Body of pancreas (tissue), 4 donors: ENCODE data around the gene SLC41A3. TPM values are rescaled to one million over a fixed set of nuclear protein-coding genes. Genes with fewer than 3 reads are reported as not detected.

ENCODE experiments used
- ATAC-seq: fragments of 150-250 bp; one replicate; pipeline ENCODE4 v1.9.1; 2016
- DNase-seq, 4 donors: peaks; one replicate each; pipeline ENCODE4 v3.0.0-alpha.2; 2019
- H3K27ac ChIP-seq, 4 donors: fragments of 200-600 bp; sonication (generic); 1 replicate in 3 of 4; 2 replicates in 1 of 4; pipeline versions ENCODE4 v1.5.1 to v1.6.1; 2016 to 2019; ENCODE audit warnings: mild to moderate bottlenecking in 1 of 4, mixed read lengths in 1 of 4, moderate library complexity in 1 of 4
- H3K27me3 ChIP-seq, 2 donors: fragments of 200-600 bp; sonication (generic); one replicate each; pipeline ENCODE4 v1.6.0; 2016; ENCODE audit warnings: mild to moderate bottlenecking in 1 of 2
- H3K36me3 ChIP-seq, 2 donors: fragments of 200-600 bp; sonication (generic); replicated peaks in 1 of 2; 2 replicates each; pipeline ENCODE4 v1.5.1; 2016; ENCODE audit warnings: low read depth in 2 of 2; ENCODE audit not compliant: insufficient read depth in 1 of 2
- H3K4me1 ChIP-seq: fragments of 200-600 bp; sonication (generic); one replicate; pipeline ENCODE4 v1.6.0; 2016
- H3K4me3 ChIP-seq, 2 donors: fragments of 200-600 bp; sonication (generic); 1 replicate in 1 of 2; 2 replicates in 1 of 2; pipeline ENCODE4 v1.5.1; 2016 to 2019
- H3K9me3 ChIP-seq, 3 donors: fragments of 200-600 bp; sonication (generic); 1 replicate in 2 of 3; 2 replicates in 1 of 3; pipeline ENCODE4 v1.5.1; 2016
- POLR2A ChIP-seq, 3 donors: fragments of 450-650 bp; IDR thresholded peaks; one replicate each; pipeline ENCODE4 v1.6.1; 2016; ENCODE audit warnings: antibody characterized with exemption in 3 of 3, mild to moderate bottlenecking in 2 of 3
- WGBS, 2 donors: methylation state at CpG; one replicate each; pipeline ENCODE4 v1.1.5; 2017; 5-methylcytosine and 5-hydroxymethylcytosine counted together
- intact Hi-C: fragments of 100-400 bp; cut with DNase I; formaldehyde crosslinking; loops from one replicate; pipeline ENCODE4 v1.15.1; 2023
- total RNA-seq, 2 donors: library from RNA; depleted of rRNA; stranded (reverse); fragments of >200 nt; gene quantifications; one replicate each; pipeline ENCODE4 v1.1.0, GENCODE V29; 2016
- TF ChIP-seq, protein P1 (sequence below), 7 experiments: fragments of 450-650 bp in 4 of 7; fragments of 200-600 bp in 3 of 7; sonication (generic) in 3 of 7; IDR thresholded peaks; one replicate each; pipeline ENCODE4 v1.5.1; 2016 to 2019; ENCODE audit warnings: antibody characterized with exemption in 7 of 7

The SLC41A3 gene
- total RNA-seq, 2 donors from 2014 or later: 27.4 to 41.0 TPM

DNA sequence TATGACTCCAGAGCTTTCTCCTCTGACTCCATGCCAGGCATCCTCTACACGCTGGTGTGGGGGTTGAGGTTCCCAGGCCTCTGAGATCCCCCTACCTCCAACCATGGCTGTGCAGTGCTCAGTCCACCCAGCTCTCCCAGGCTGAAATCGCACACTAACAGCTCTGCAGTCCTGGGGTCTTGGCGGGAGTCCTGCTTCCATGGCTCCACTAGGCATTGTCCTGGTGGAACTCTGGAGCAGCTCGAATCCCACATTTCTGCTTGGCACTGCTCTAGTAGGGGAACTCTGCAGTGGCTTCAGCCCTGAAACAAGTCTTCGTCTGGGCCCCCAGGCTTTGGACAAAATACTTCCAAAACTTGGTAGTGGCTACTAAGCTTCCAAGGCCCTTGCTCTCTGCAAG lies 64.2 kb downstream of the SLC41A3 start:
- no peak overlapping the region for H3K27ac ChIP-seq
- no peaks in the 10 kb centered on the region for H3K4me1 ChIP-seq
- ATAC-seq (no peak), DNase-seq (no peak)
- WGBS, 2 donors: 88 to 89% methylated on average over 2 to 5 of the region's 5 CpGs
- TF ChIP-seq, protein P1, sequence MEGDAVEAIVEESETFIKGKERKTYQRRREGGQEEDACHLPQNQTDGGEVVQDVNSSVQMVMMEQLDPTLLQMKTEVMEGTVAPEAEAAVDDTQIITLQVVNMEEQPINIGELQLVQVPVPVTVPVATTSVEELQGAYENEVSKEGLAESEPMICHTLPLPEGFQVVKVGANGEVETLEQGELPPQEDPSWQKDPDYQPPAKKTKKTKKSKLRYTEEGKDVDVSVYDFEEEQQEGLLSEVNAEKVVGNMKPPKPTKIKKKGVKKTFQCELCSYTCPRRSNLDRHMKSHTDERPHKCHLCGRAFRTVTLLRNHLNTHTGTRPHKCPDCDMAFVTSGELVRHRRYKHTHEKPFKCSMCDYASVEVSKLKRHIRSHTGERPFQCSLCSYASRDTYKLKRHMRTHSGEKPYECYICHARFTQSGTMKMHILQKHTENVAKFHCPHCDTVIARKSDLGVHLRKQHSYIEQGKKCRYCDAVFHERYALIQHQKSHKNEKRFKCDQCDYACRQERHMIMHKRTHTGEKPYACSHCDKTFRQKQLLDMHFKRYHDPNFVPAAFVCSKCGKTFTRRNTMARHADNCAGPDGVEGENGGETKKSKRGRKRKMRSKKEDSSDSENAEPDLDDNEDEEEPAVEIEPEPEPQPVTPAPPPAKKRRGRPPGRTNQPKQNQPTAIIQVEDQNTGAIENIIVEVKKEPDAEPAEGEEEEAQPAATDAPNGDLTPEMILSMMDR (IDR thresholded peaks at IDR 0.05): no peak
- no peak for TF ChIP-seq POLR2A (IDR thresholded peaks at IDR 0.05)
- H3K9me3 ChIP-seq: no peaks in the 10 kb centered on the region
- intact Hi-C loops: no loop called here
- no peaks in the 10 kb centered on the region for H3K36me3 ChIP-seq
- H3K27me3 ChIP-seq: no peaks in the 10 kb centered on the region
- no peak overlapping the region for H3K4me3 ChIP-seq

DNA sequence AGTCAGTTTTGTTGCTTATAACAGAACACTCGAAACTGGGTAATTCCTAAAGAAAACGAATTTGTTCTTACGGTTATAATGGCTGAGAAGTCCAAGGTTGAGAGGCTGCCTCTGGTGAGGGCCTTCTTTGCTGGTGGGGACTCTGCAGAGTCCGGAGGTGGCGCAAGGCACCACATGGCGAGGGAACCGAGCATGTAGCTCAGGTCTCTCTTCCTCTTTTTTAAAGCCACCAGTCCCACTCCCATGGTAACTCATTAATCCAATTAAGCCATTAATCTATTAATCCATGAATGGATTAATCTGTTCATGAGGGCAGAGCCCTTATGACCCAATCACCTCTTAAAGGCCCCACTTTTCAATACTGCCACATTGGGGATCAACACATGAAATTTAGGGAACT lies 64.9 kb downstream of the SLC41A3 start:
- WGBS, 2 donors: 88% methylated on average over 7 of the region's 7 CpGs
- Histone ChIP-seq H3K36me3 (no peaks in the 10 kb centered on the region), H3K9me3 (no peaks in the 10 kb centered on the region), H3K27ac (no peak overlapping the region), H3K27me3 (no peaks in the 10 kb centered on the region), H3K4me1 (no peaks in the 10 kb centered on the region), H3K4me3 (no peak overlapping the region)
- TF ChIP-seq POLR2A (IDR thresholded peaks at IDR 0.05): no peak
- TF ChIP-seq, protein P1 (IDR thresholded peaks at IDR 0.05): no peak
- no peak for ATAC-seq
- intact Hi-C loops: no loop called here
- no peak for DNase-seq

DNA sequence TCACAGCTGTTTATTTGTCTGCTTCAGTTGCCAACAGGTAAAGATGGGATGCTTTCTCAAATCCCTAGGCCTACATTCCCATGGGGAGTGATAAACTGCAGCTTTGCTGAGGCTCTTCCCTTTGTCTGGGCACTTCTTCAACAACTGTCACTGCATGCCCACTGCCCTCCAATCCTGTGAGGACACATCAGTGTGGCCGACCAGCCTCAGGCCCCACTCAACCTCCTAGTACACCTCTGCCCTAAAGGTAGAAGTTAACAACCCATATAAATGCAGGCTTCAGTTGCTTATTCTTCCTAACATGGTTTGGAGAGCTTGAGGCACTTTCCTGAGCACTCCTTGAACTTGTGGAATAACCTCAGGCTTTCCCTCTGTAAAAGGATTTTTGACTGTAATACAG lies 65.4 kb downstream of the SLC41A3 start:
- Histone ChIP-seq H3K4me1 (no peaks in the 10 kb centered on the region), H3K9me3 (no peaks in the 10 kb centered on the region), H3K27me3 (no peaks in the 10 kb centered on the region), H3K4me3 (no peak overlapping the region), H3K36me3 (no peaks in the 10 kb centered on the region), H3K27ac (no peak overlapping the region)
- DNase-seq (no peak), ATAC-seq (no peak)
- TF ChIP-seq POLR2A (IDR thresholded peaks at IDR 0.05): no peak
- TF ChIP-seq, protein P1 (IDR thresholded peaks at IDR 0.05): no peak
- intact Hi-C loops: no loop called here
- 50 to 75% methylated on average over 1 of the region's 1 CpG for WGBS, 2 donors

DNA sequence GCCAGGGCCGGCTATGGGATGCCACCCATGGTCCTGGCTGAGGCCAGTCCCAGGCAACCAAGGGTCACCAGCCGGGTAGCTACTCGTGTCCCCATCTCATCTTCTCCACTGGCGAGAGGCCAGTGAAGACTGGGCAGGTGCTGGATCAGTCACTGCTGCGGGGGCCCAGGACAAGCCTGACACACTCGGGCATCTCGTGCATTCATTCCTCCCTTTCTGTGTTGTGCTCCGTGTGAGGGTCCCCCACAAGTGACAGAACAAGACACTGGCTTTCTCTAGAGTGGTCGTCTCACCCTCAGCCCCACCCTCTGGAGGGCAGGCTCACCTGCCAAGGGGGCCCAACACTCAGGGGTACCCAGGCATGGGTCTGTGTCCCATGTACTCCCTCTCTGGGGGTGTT lies 66.6 kb downstream of the SLC41A3 start:
- no peak for DNase-seq
- Histone ChIP-seq H3K27me3 (no peaks in the 10 kb centered on the region), H3K36me3 (no peaks in the 10 kb centered on the region), H3K4me3 (no peak overlapping the region), H3K27ac (no peak overlapping the region), H3K4me1 (no peaks in the 10 kb centered on the region), H3K9me3 (no peaks in the 10 kb centered on the region)
- 82 to 89% methylated on average over 6 to 8 of the region's 9 CpGs for WGBS, 2 donors
- intact Hi-C loops: no loop called here
- no peak for ATAC-seq
- TF ChIP-seq, protein P1 (IDR thresholded peaks at IDR 0.05): no peak
- no peak for TF ChIP-seq POLR2A (IDR thresholded peaks at IDR 0.05)

DNA sequence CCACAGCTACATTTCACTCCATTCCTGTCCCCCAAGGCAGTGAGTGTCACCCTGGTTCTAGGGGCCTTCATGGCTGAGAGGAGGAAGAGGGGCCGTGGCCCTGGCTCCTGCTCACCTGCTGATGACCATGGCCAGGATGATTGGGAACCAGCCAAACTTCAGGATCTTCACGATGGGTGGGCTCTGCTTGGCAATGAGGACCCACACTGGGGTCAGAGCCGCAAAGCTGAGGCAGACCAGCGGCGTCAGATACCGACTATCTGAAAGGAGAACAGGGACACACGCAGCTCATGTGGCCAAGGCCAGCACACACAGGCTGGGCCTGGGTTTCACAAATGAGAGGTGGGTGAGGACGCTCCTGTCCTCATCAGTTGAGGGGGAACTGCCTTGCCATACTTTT lies 67.3 kb downstream of the SLC41A3 start:
- DNase-seq (no peak), ATAC-seq (no peak)
- Histone ChIP-seq H3K36me3 (no peaks in the 10 kb centered on the region), H3K27me3 (no peaks in the 10 kb centered on the region), H3K4me1 (no peaks in the 10 kb centered on the region), H3K4me3 (no peak overlapping the region), H3K9me3 (no peaks in the 10 kb centered on the region), H3K27ac (no peak overlapping the region)
- TF ChIP-seq POLR2A (IDR thresholded peaks at IDR 0.05): no peak
- TF ChIP-seq, protein P1 (IDR thresholded peaks at IDR 0.05): no peak
- intact Hi-C loops: no loop called here
- WGBS, 2 donors: 90 to 94% methylated on average over 5 to 8 of the region's 8 CpGs
